Fibroblast of the aortic adventitia (primary cell): Measurements from ENCODE around the gene ZNF695. TPM values are rescaled to one million over a fixed set of nuclear protein-coding genes. Genes with fewer than 3 reads are reported as not detected.

Experiments used
- total RNA-seq: library from RNA; depleted of rRNA; stranded (reverse); fragments of >200 nt; gene quantifications from 2 replicates; pipeline ENCODE4 v1.2.3, GENCODE V29; 2012; ENCODE audit warnings: low replicate concordance

ZNF695 gene
- total RNA-seq, 1 donor, result 1.4 TPM

Other genes with a start within 250 kb of the ZNF695 start
- 26.5 and 38.7 TPM in 2 replicates for gene AHCTF1, start 76.1 kb downstream of the ZNF695 start, total RNA-seq
- 2.0 and 3.6 TPM in 2 replicates for gene ZNF670, start 70.8 kb upstream of the ZNF695 start, total RNA-seq
- 7.4 and 9.4 TPM in 2 replicates for gene ZNF669, start 96.3 kb upstream of the ZNF695 start, total RNA-seq
- 22.7 and 33.4 TPM in 2 replicates for gene ZNF124, start 164.0 kb upstream of the ZNF695 start, total RNA-seq
- not detected in 2 replicates for gene VN1R5, start 248.0 kb upstream of the ZNF695 start, total RNA-seq